OCI-LY1 (cell line): ENCODE measurements around the gene SLC6A18.

Experiments
- H2AFZ ChIP-seq: fragments of 200-600 bp; sonication (generic), shearing (Covaris generic); 2 replicates; pipeline ENCODE4 v1.6.0; 2014; ENCODE audit warnings: antibody characterized with exemption, mild to moderate bottlenecking, low read length
- H3F3A ChIP-seq: fragments of 200-600 bp; sonication (generic), shearing (Covaris generic); 2 replicates; pipeline ENCODE4 v1.6.0; 2014; ENCODE audit warnings: mild to moderate bottlenecking, antibody characterized with exemption, low read length, moderate library complexity; ENCODE audit not compliant: insufficient read depth
- H3K27ac ChIP-seq: fragments of 200-600 bp; sonication (generic); 2 replicates; pipeline ENCODE4 v1.5.1; 2014; ENCODE audit warnings: low read length, mixed run types, mild to moderate bottlenecking, low read depth; ENCODE audit not compliant: poor library complexity, severe bottlenecking
- H3K27me3 ChIP-seq: fragments of 200-600 bp; sonication (generic); 2 replicates; pipeline ENCODE4 v1.6.0; 2014; ENCODE audit warnings: antibody characterized with exemption, mild to moderate bottlenecking, low read length, moderate library complexity; ENCODE audit not compliant: insufficient read depth
- H3K36me3 ChIP-seq: fragments of 200-600 bp; sonication (generic); 2 replicates; pipeline ENCODE4 v1.6.1; 2014; ENCODE audit warnings: mild to moderate bottlenecking, antibody characterized with exemption, low read length, moderate library complexity, mixed read lengths; ENCODE audit not compliant: insufficient read depth
- H3K4me1 ChIP-seq: fragments of 200-600 bp; sonication (generic); 2 replicates; pipeline ENCODE4 v1.5.1; 2014; ENCODE audit warnings: mild to moderate bottlenecking, low read length, moderate library complexity; ENCODE audit not compliant: insufficient read depth, severe bottlenecking
- H3K4me2 ChIP-seq: fragments of 200-600 bp; sonication (generic), shearing (Covaris generic); 2 replicates; pipeline ENCODE4 v1.6.1; 2014; ENCODE audit warnings: low read length
- H3K4me3 ChIP-seq: fragments of 200-600 bp; sonication (generic); 2 replicates; pipeline ENCODE4 v1.5.1; 2014; ENCODE audit warnings: low read length, low read depth, mild to moderate bottlenecking, mixed read lengths; ENCODE audit not compliant: poor library complexity, severe bottlenecking
- H3K79me2 ChIP-seq: fragments of 200-600 bp; shearing (Covaris generic); 2 replicates; pipeline ENCODE4 v1.6.1; 2016; ENCODE audit warnings: mixed run types, low read length, mixed read lengths; ENCODE audit not compliant: insufficient read depth
- H3K9ac ChIP-seq: fragments of 200-600 bp; sonication (generic), shearing (Covaris generic); 2 replicates; pipeline ENCODE4 v1.6.1; 2014; ENCODE audit warnings: mild to moderate bottlenecking, low read length, mixed read lengths
- H3K9me2 ChIP-seq: fragments of 200-600 bp; sonication (generic), shearing (Covaris generic); 2 replicates; pipeline ENCODE4 v1.6.1; 2014; ENCODE audit warnings: low read depth, mild to moderate bottlenecking, low read length, mixed read lengths
- H3K9me3 ChIP-seq: fragments of 200-600 bp; shearing (Covaris generic); 2 replicates; pipeline ENCODE4 v1.6.1; 2014; ENCODE audit warnings: low read length, mixed read lengths
- H4K20me1 ChIP-seq: fragments of 200-600 bp; sonication (generic), shearing (Covaris generic); 2 replicates; pipeline ENCODE4 v1.6.0; 2016; ENCODE audit warnings: mild to moderate bottlenecking, low read length; ENCODE audit not compliant: insufficient read depth
- CTCF ChIP-seq: fragments of 200-600 bp; sonication (generic), shearing (Covaris generic); IDR thresholded peaks from 2 replicates; pipeline ENCODE4 v1.5.1; 2017; ENCODE audit warnings: mild to moderate bottlenecking, antibody characterized with exemption, low read length, moderate library complexity, mixed read lengths
- EZH2 ChIP-seq: fragments of 200-600 bp; sonication (generic), shearing (Covaris generic); IDR thresholded peaks from 2 replicates; pipeline ENCODE4 v1.8.0; 2017; ENCODE audit warnings: borderline replicate concordance, mixed run types, mild to moderate bottlenecking, antibody characterized with exemption, low read length, moderate library complexity, mixed read lengths

SLC6A18 gene

GRCh38 chr5:1279443-1280151 is 54.4 kb downstream of the SLC6A18 start:
- no peak for TF ChIP-seq CTCF
- no peak for TF ChIP-seq EZH2
- H3K27me3 ChIP-seq, result no peaks in the 10 kb centered on the region
- H3K4me2 ChIP-seq, result no peak overlapping the region
- H3K9me2 ChIP-seq, result no peaks in the 10 kb centered on the region
- H3K36me3 ChIP-seq, result peaks cover 59% of the 10 kb centered on the region
- no peaks in the 10 kb centered on the region for H3F3A ChIP-seq
- no peaks in the 10 kb centered on the region for H3K79me2 ChIP-seq
- H3K9me3 ChIP-seq, result no peaks in the 10 kb centered on the region
- H3K4me1 ChIP-seq, result no peaks in the 10 kb centered on the region
- no peak overlapping the region for H3K27ac ChIP-seq
- H4K20me1 ChIP-seq, result no peaks in the 10 kb centered on the region
- H2AFZ ChIP-seq, result no peak overlapping the region
- H3K4me3 ChIP-seq, result no peak overlapping the region
- no peak overlapping the region for H3K9ac ChIP-seq

GRCh38 chr5:1280177-1281037 is 55.2 kb downstream of the SLC6A18 start:
- no peaks in the 10 kb centered on the region for H3K9me3 ChIP-seq
- no peaks in the 10 kb centered on the region for H3K79me2 ChIP-seq
- H3K27me3 ChIP-seq, result no peaks in the 10 kb centered on the region
- H3K4me3 ChIP-seq, result no peak overlapping the region
- H4K20me1 ChIP-seq, result no peaks in the 10 kb centered on the region
- no peak overlapping the region for H3K27ac ChIP-seq
- no peaks in the 10 kb centered on the region for H3K9me2 ChIP-seq
- no peak overlapping the region for H3K9ac ChIP-seq
- no peak overlapping the region for H2AFZ ChIP-seq
- H3K4me1 ChIP-seq, result no peaks in the 10 kb centered on the region
- H3F3A ChIP-seq, result no peaks in the 10 kb centered on the region
- no peak for TF ChIP-seq EZH2
- no peak for TF ChIP-seq CTCF
- H3K36me3 ChIP-seq, result peaks cover 52% of the 10 kb centered on the region
- no peak overlapping the region for H3K4me2 ChIP-seq

GRCh38 chr5:1281038-1281882 is 56.1 kb downstream of the SLC6A18 start:
- Histone ChIP-seq H3K4me3 (no peak overlapping the region), H2AFZ (no peak overlapping the region), H3K9me3 (no peaks in the 10 kb centered on the region), H3K4me1 (no peaks in the 10 kb centered on the region), H3K9ac (no peak overlapping the region), H3K36me3 (peaks cover 55% of the 10 kb centered on the region), H3K27ac (no peak overlapping the region), H3K4me2 (no peak overlapping the region), H3F3A (no peaks in the 10 kb centered on the region), H4K20me1 (no peaks in the 10 kb centered on the region), H3K79me2 (peaks cover 5% of the 10 kb centered on the region; the same call in 1 of the 2 replicates), H3K27me3 (no peaks in the 10 kb centered on the region), H3K9me2 (no peaks in the 10 kb centered on the region)
- TF ChIP-seq CTCF, result no peak
- TF ChIP-seq EZH2, result no peak
